SKM-1 treated with dmso at 0.1 percent for 144 hours (cell line): Measurements from ENCODE around the gene HIVEP3.

Source experiments
- DNase-seq: peaks from one replicate; lab custom pipeline; 2025; ENCODE audit not compliant: unreplicated experiment; lab: John Stamatoyannopoulos, UW

Gene HIVEP3

GRCh38 chr1:41478118-41478748 lies 440.5 kb downstream of the HIVEP3 start:
- no peak for DNase-seq

DNA sequence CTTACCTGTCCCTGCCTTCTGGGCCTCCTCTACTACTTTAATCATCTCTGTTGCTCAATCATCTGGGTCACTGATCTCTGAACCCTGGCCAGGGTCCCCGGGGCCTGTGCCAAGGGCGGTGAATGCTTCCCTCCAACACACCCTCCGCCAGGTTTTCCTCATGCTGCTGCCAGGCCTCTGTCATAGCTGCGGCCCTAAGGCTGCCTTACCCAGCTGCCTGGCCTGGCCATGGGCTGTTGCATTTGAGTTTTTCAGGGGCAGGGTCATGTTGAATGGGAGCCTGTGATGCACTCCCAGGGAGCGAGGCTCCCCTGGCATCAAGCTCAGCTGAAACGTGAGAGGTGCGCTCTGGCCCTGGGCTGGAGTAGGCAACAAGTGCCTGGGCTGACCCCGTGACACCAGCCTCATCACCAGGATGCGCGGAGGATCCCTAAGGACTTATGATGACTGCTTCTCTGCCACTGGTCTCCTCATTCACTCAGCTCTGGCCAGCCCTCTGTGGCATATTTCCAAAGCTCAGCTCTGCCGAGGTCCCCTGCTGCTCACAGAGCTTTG lies 441.8 kb downstream of the HIVEP3 start:
- no peak for DNase-seq

GRCh38 chr1:41475859-41476567 lies 442.7 kb downstream of the HIVEP3 start:
- no peak for DNase-seq

GRCh38 chr1:41475346-41475745 lies 443.4 kb downstream of the HIVEP3 start:
- DNase-seq = no peak

DNA sequence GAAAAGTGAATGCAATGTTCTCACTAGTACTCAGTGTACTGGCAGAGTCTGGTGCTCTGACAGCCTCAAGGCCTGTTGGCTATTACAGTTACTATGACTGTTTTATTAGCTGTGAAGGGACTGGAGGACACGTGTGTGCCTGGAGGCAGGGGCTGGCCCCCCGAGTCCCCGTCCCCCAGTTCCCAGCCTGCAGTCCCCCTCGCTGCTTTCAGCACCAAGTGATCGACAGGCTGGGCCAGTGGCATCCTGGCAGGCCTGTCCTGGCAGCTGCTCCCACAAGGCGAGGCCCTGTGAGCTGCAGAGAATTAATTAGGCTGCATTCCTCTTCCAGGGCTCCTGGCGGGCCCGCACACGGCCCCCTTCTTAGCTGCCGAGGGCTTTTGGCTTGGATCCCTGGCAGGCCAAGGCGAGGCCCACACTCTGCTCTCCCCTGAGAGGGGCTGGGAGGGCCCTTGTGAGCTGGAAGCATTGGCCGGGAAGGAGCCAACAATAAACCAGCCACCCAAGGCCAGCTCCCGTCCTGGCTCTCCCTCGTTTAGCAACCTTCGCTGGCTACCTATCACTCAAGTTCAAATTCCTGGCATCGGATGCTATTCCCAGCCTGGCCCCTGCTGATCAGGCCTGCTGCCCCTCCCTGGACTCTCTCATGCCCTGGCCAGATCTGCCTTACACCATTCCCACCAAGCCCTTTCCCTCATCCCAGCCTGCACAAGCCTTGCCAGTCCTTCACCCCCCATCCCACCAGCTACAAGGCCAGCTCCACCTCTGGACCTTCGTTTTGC lies 444.0 kb downstream of the HIVEP3 start:
- no peak for DNase-seq

DNA sequence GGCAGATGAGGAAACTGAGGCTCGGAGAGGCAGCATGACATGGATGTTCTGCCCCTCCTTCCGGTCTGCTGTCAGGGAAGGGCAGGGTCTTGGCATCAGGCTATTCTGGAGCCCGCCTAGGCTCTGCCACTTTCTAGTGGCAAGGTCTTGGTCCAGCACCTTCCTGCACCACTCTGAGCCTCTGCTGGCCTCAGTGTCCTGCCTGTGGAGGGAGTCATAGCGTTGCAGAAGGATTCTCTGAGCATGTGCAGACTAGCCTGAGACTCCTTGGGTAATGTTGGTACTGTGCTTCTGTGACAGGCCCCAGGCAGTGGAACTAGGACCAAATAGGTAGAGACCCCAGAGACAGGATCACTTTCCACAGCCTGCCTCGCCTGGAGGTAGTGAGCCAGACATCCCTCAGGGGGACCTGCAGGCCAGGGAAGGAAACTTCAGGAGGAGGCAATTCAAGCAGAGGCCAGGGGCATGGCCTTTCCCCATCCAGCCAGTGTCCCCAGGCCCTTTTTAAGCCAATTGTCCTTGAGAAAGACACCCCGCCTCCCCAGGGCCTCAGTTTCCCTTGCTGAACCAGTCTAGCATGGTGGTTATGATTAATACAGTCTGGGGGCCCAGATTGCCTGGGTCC lies 444.9 kb downstream of the HIVEP3 start:
- no peak for DNase-seq

DNA sequence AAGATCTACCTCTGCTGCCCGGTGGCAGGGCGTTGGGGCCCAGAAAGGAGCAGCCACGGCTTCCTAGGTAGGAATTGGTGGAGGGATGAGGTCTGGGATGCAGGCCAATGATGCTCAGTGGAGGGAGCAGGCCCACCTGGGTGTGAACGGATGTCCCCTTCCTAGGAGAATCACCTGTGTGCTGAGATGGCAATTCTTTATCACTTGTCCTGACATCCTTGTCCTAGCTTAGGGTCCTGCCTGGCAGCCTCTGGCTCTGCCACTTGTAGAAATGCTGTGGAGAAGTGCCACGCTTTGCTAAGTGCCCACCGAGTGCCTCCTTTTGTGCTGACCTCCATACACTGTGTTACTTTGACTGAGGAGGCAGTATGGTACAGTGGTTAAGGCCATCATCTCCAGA lies 447.1 kb downstream of the HIVEP3 start:
- DNase-seq = no peak

DNA sequence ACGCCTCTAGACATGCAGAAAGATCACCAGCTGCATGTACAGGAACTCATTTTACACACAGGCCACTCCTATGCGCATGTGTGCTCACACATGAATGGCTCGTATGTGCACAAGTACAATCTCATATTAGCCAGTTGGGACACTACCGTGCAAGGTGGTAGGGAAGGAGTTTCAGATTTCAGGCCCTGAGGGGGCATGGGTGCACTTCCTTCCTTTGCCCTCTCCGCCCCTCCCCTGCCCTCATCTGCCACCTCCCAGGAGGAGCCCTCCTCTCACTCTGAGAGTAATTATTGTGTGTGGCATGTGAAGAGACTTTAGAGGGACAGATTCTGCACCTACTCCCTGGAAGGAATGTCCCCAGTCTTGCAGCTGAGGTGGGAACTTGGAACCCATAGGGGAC lies 449.0 kb downstream of the HIVEP3 start:
- DNase-seq = no peak

DNA sequence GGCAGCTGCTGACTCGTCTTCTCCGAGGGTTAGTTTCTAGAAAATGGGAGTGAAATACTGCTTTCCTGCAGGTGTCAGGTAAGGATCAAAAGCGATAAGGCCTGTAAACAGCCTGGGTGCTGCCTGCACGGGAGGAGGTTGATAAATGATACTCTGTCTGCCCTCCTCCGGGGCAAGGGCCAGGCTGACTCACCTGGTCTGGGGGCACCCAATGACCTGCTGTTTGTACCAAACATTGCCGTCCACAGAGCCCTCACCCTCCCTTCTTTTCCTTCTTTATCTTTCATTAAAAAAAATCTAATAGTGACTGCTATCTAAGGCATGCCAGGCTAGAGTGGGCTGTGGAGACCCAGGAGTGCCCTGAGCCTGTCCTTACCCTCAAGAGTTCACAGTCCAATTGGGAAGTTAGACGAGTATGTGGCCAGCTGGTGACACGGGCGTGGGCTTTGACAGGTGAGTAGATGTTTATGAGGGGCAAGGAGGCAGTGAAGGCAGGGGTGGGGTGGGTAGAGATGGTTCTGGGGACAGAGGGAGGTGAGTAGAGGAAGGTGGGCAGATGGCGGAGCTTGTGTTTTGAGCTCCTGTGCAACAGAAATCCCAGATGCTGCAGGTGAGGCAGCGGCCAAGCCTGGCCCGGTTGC lies 450.5 kb downstream of the HIVEP3 start:
- DNase-seq = no peak

- no peak for DNase-seq
Measured at GRCh38 chr1:41467673-41468072, 451.0 kb downstream of the HIVEP3 start.

DNA sequence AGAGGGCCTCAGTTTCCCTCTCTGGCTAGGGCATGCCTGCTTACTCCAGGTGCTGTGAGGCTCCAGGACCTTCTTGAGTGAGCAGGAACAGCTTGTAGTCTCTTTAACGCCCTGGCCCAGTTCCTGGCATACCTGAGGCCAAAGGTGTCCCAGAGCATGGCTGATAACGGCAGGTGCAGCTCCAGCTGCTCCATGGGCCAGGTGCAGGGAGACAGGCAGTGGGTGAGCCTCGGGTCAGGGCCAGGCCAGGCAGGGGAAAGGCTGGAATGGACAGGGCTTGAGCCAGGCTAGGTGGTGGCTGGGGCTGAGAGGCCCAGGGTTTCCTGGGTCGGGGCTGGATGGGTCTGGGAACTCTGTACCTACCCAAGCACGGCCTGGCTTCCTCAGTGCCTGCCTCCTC lies 452.6 kb downstream of the HIVEP3 start:
- DNase-seq = no peak

DNA sequence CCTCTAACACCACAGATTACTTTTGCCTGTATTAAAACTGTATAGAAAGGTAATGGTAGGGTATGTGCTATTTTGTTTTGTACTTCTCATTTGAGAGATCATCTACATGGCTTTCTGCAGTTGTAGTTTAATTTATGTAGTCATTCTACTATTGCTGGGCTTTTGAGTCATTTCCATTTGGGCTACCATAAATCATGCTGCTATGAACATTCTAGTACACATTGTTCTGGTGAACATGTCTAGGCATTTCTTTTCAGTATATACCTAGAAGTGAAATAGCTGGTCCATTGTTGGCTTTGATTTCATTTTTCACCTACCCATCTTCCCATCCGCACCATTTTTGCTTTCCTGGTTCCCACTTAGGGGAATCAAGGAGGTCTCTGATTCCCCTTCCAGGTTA lies 453.0 kb downstream of the HIVEP3 start:
- DNase-seq = no peak

- DNase-seq = no peak
Measured at GRCh38 chr1:41464885-41465284, 453.8 kb downstream of the HIVEP3 start.

GRCh38 chr1:41463516-41463915 lies 455.2 kb downstream of the HIVEP3 start:
- DNase-seq = no peak

- DNase-seq = no peak
Measured at GRCh38 chr1:41462680-41463004, 456.1 kb downstream of the HIVEP3 start.

DNA sequence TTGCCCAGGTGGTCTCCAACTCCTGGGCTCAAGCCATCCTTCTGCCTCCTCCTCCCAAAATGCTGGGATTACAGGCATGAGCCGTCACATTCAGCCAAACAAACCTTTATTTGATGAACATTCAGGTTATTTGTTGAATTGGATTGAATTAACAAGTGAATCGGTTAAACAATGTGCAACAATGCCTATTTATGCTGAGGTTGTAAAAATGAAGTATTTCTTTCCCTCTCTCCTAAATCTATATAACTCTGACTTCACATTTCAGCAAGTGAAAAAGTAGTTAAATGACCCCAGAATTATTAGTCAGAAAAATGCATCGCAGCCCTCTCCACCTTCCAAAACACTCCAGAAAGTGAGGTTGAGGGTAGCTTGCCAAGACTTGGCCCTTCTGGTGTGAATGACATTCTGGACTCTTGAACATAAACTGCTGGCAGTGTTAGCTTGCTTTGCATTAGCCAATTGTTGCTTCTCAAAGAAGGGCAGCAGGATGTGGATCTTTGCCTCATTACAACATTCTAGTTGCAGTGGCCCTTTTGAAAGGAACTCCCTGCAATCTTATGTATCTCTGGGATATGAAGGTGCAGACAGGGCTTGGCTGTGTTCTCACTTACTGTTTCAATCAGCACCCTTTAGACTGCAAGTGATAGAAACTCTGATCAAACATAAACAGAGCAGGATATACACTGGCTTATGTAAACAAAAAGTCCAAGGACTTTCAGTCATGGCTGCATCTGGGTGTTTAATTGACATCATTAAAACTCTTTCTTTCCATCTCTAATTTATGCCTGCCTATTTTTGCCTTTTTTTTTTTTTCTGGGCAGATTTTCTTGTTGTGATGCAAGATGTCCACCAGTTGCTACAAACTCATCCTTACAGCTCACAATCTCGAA lies 456.7 kb downstream of the HIVEP3 start:
- no peak for DNase-seq

- no peak for DNase-seq
Measured at GRCh38 chr1:41456847-41457540, 461.7 kb downstream of the HIVEP3 start.
